Vagina (tissue), 2 donors: ENCODE results near the gene OTOF.

Source experiments
- CTCF ChIP-seq, 3 experiments: fragments of 450-650 bp in 2 of 3; fragments of 200-600 bp in 1 of 3; sonication (generic) in 1 of 3; IDR thresholded peaks; one replicate each; pipeline ENCODE4 v1.5.1; 2017 to 2019; ENCODE audit warnings: antibody characterized with exemption in 3 of 3, mild to moderate bottlenecking in 2 of 3, moderate library complexity in 2 of 3
- POLR2AphosphoS5 ChIP-seq, 2 donors: sonication (generic); formaldehyde crosslinking; IDR thresholded peaks; one replicate each; pipeline ENCODE4 v1.9.0; 2017; ENCODE audit warnings: antibody characterized with exemption in 2 of 2, mild to moderate bottlenecking in 2 of 2, low read depth in 1 of 2; ENCODE audit not compliant: insufficient read depth in 1 of 2

DNA sequence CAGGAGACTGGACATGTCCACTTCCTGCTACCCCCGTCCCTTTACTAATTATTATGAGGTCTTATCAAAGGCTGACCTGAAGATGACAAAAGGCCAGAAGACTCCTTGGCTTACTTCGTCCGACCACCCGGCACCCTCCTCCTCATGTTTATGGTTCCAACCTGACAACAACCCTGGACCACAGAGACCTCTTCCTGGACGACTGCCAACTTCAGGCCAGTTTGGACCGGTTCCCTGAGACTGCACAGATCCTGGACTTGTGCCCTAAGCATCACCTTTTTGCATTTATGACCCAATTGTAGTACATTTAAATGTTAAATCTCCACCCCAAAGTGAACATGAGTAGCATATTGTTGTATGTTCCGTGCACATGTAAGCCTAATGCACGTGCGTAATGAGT, 70.4 kb downstream of the OTOF start:
- TF ChIP-seq CTCF (IDR thresholded peaks at IDR 0.05), result no peak
- no peak for TF ChIP-seq POLR2AphosphoS5 (IDR thresholded peaks at IDR 0.05; ENCODE audit: insufficient read depth in 1 of 2, low read depth in 1 of 2)
